Endodermal cell (in vitro differentiated cells): ENCODE measurements around the gene MTMR3. TPM values are rescaled to one million over a fixed set of nuclear protein-coding genes. Genes with fewer than 3 reads are reported as not detected.

ENCODE experiments used
- DNase-seq: peaks from one replicate; pipeline ENCODE4 v3.0.0-alpha.2; 2017
- H3K27ac ChIP-seq: 2 replicates; pipeline ENCODE4 v1.5.1; 2013; ENCODE audit warnings: mild to moderate bottlenecking, low read depth, low read length, moderate library complexity
- H3K27me3 ChIP-seq: 2 replicates; pipeline ENCODE4 v1.6.1; 2013; ENCODE audit warnings: mild to moderate bottlenecking, low read length, moderate library complexity; ENCODE audit not compliant: insufficient read depth, control insufficient read depth, poor library complexity, severe bottlenecking
- H3K36me3 ChIP-seq: 2 replicates; pipeline ENCODE4 v1.7.0; 2013; ENCODE audit warnings: mild to moderate bottlenecking, low read length, moderate library complexity; ENCODE audit not compliant: control insufficient read depth, insufficient read depth
- H3K4me1 ChIP-seq: one replicate; pipeline ENCODE4 v1.7.0; 2013; ENCODE audit warnings: low read length; ENCODE audit not compliant: control insufficient read depth, insufficient read depth
- H3K4me3 ChIP-seq: 2 replicates; pipeline ENCODE4 v1.5.1; 2013; ENCODE audit warnings: mild to moderate bottlenecking, low read length, moderate library complexity
- H3K9ac ChIP-seq: 2 replicates; pipeline ENCODE4 v1.6.1; 2013; ENCODE audit warnings: mild to moderate bottlenecking, low read length, moderate library complexity; ENCODE audit not compliant: poor library complexity, severe bottlenecking; ENCODE audit errors: extremely low read depth
- H3K9me3 ChIP-seq: 2 replicates; pipeline ENCODE4 v1.6.1; 2013; ENCODE audit warnings: mild to moderate bottlenecking, low read length, moderate library complexity; ENCODE audit not compliant: control insufficient read depth
- H3K27ac Mint-ChIP-seq: 2 replicates; pipeline ENCODE4 v1.8.0; 2020; ENCODE audit warnings: mixed read lengths
- H3K27me3 Mint-ChIP-seq: 2 replicates; pipeline ENCODE4 v1.8.0; 2021; ENCODE audit warnings: mild to moderate bottlenecking, mixed read lengths; ENCODE audit not compliant: insufficient read depth
- H3K36me3 Mint-ChIP-seq: 2 replicates; pipeline ENCODE4 v1.8.0; 2020; ENCODE audit warnings: low read depth, mixed read lengths
- H3K4me1 Mint-ChIP-seq: 2 replicates; pipeline ENCODE4 v1.8.0; 2020; ENCODE audit warnings: mixed read lengths
- H3K4me3 Mint-ChIP-seq: 2 replicates; pipeline ENCODE4 v1.8.0; 2020; ENCODE audit warnings: mild to moderate bottlenecking, moderate library complexity, mixed read lengths
- H3K9me3 Mint-ChIP-seq: 2 replicates; pipeline ENCODE4 v1.8.0; 2020; ENCODE audit warnings: mild to moderate bottlenecking, mixed read lengths
- WGBS, 2 experiments: methylation state at CpG; one replicate each; pipeline versions ENCODE4 v1.1.5 to v1.1.7; 2013; ENCODE audit warnings: missing lambda C conversion rate in 2 of 2, mixed read lengths in 1 of 2; ENCODE audit not compliant: insufficient coverage in 1 of 2, insufficient read length in 1 of 2; 5-methylcytosine and 5-hydroxymethylcytosine counted together
- total RNA-seq, 2 donors: library from RNA; stranded (reverse); fragmentation: NEBNext Ultra II Directional in 1 of 2; extraction: Animal tissue kit (Norgen Biotek cat#: 25700) in 1 of 2; gene quantifications; 2 replicates in 1 of 2; 3 replicates in 1 of 2; pipeline ENCODE4 v1.2.1, GENCODE V29; 2021
- TF ChIP-seq, protein P1 (sequence below): fragments of 200-600 bp; sonication (generic); conservative IDR thresholded peaks from 2 replicates; pipeline ENCODE4 v1.5.0; 2021; ENCODE audit warnings: antibody characterized with exemption, mild to moderate bottlenecking

The MTMR3 gene
- total RNA-seq, 2 donors from 2014 or later = 30.9 to 41.3 TPM

DNA sequence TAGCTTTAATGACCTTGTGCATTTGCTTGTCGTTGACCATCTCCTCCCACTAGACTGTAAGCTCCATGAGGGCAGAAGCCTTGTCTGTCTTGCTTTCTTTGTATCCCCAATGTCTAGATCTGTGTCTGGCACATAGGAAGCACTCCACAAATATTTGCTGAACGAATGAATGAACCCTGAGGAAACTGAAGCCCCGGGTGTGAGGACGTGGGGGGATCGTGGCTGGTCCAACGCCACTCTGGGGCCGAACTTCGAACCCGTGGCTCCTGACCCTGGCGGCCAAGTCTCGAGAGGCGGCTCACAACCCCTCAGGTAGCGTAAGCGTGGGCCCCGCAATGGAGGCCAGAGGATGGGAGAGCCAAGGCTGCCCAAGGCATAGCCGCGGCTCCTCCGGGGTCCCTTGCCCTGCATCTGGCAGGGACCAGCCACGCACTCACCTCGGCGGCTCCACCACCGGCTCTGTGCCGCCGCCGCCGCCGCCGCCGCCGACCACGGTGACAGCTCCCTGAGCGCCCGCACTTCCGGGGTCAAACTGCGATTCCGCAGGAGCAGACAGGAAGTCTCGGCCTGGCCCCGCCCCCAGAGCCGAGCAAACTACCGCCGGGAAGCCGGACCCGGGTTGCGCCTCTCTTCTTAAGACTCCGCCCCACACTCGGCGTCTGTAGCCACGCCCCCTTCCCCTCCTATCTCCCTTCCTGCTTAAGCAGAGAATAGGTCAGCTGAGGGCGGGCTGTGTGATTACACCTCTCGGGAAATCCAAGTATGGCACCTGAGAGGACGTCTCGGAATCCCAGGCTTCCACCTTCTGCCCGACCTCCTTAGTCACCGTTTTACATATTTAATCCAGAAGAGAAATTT is 45.0 kb upstream of the MTMR3 start, which contains the start of gene ASCC2:
TSS of gene ASCC2 (minus strand) at position 534 of the 858 bp plus-strand sequence. CDS start 5,949 bp downstream, outside the sequence.
- DNase-seq = peak; percentile 99
- H3K4me3 ChIP-seq = peak within 1 kb of the TSS; percentile 93
- H3K9me3 Mint-ChIP-seq = peaks cover 4% of the 10 kb centered on the region
- H3K27me3 ChIP-seq = no peaks in the 10 kb centered on the region
- no peaks in the 10 kb centered on the region for H3K9me3 ChIP-seq
- no peaks in the 10 kb centered on the region for H3K4me1 ChIP-seq
- H3K27me3 Mint-ChIP-seq = no peaks in the 10 kb centered on the region
- whole genome bisulfite sequencing, 2 experiments = 2% methylated on average over 24 to 54 of the region's 54 CpGs
- H3K4me3 Mint-ChIP-seq = peak within 1 kb of the TSS; percentile 90
- peak within 1 kb of the TSS; percentile 92 for H3K27ac Mint-ChIP-seq
- H3K9ac ChIP-seq = peak within 1 kb of the TSS; percentile 61
- no peak within 1 kb of the TSS for H3K27ac ChIP-seq
- peaks cover 19% of the 10 kb centered on the region for H3K4me1 Mint-ChIP-seq
- H3K36me3 Mint-ChIP-seq = peaks cover 12% of the 10 kb centered on the region
- peaks cover 15% of the 10 kb centered on the region for H3K36me3 ChIP-seq
- TF ChIP-seq, protein P1, sequence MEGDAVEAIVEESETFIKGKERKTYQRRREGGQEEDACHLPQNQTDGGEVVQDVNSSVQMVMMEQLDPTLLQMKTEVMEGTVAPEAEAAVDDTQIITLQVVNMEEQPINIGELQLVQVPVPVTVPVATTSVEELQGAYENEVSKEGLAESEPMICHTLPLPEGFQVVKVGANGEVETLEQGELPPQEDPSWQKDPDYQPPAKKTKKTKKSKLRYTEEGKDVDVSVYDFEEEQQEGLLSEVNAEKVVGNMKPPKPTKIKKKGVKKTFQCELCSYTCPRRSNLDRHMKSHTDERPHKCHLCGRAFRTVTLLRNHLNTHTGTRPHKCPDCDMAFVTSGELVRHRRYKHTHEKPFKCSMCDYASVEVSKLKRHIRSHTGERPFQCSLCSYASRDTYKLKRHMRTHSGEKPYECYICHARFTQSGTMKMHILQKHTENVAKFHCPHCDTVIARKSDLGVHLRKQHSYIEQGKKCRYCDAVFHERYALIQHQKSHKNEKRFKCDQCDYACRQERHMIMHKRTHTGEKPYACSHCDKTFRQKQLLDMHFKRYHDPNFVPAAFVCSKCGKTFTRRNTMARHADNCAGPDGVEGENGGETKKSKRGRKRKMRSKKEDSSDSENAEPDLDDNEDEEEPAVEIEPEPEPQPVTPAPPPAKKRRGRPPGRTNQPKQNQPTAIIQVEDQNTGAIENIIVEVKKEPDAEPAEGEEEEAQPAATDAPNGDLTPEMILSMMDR = peak; percentile 21

DNA sequence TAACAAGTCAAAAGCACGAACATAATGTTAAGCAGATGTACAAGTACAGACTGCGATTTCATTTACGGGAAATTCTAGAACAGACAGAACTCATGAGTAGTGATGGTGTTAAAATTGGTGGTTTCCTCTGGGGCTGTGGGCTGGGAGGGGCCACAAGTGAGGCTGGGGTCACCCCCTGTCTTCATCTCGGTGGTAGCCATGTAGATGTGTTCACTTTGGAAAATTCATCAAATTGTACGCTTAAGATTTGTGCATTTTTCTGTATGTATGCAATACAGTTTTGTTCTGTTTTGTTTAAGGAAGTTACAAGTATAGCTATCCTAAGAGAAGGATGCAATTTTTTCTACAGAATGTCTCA is 44.4 kb upstream of the MTMR3 start:
- no peak overlapping the region for H3K27ac ChIP-seq
- H3K9ac ChIP-seq = no peak overlapping the region

DNA sequence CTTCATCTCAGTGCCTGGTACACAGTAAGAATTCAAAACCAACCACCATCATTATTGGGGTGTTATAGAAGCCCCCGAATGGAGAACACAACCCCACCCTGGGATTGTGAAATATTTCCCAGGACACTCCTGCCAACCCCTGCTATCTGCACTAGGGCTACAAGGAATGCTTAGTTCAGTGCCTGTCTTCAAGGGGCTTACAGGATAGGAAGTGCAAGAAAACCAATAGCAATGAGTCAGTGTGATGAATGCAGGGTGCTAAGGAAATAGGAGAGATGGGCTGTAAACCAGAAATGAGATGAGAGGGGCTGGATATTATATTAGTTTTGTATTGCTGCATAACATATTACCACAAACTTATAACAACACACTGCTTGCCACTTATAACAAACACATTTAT is 43.9 kb upstream of the MTMR3 start:
- 82% methylated on average over 1 of the region's 1 CpG; no CpG with 5 or more reads in 1 of the 2 experiments for WGBS, 2 experiments
- H3K9me3 Mint-ChIP-seq = peaks cover 4% of the 10 kb centered on the region
- H3K4me3 Mint-ChIP-seq = no peak overlapping the region

More for the DNA sequence above, 44.4 kb upstream of the MTMR3 start:
- peak overlapping the region; percentile 93 for H3K4me3 ChIP-seq
- 84 to 93% methylated on average over 5 of the region's 5 CpGs for WGBS, 2 experiments
- Mint-ChIP-seq H3K4me1 (peaks cover 19% of the 10 kb centered on the region), H3K4me3 (peak overlapping the region; percentile 90), H3K36me3 (peaks cover 6% of the 10 kb centered on the region), H3K27ac (peak overlapping the region; percentile 92), H3K27me3 (no peaks in the 10 kb centered on the region), H3K9me3 (peaks cover 4% of the 10 kb centered on the region)
- no peaks in the 10 kb centered on the region for H3K4me1 ChIP-seq
- H3K9me3 ChIP-seq = no peaks in the 10 kb centered on the region
- peaks cover 9% of the 10 kb centered on the region for H3K36me3 ChIP-seq
- DNase-seq = no peak
- TF ChIP-seq, protein P1 = no peak
- H3K27me3 ChIP-seq = no peaks in the 10 kb centered on the region

More for the DNA sequence above, 43.9 kb upstream of the MTMR3 start:
- peak overlapping the region; percentile 93 for H3K4me3 ChIP-seq
- no peak for DNase-seq
- Mint-ChIP-seq H3K4me1 (peaks cover 19% of the 10 kb centered on the region), H3K36me3 (peaks cover 4% of the 10 kb centered on the region), H3K27ac (no peak overlapping the region), H3K27me3 (no peaks in the 10 kb centered on the region)
- H3K36me3 ChIP-seq = peaks cover 5% of the 10 kb centered on the region
- no peak overlapping the region for H3K9ac ChIP-seq
- no peaks in the 10 kb centered on the region for H3K27me3 ChIP-seq
- TF ChIP-seq, protein P1 = no peak
- no peak overlapping the region for H3K27ac ChIP-seq
- no peaks in the 10 kb centered on the region for H3K9me3 ChIP-seq
- H3K4me1 ChIP-seq = no peaks in the 10 kb centered on the region
